Sigmoid colon (tissue), 7 donors: ENCODE results near the gene MTX2. TPM values are rescaled to one million over a fixed set of nuclear protein-coding genes. Genes with fewer than 3 reads are reported as not detected.

Experiments used
- DNase-seq: peaks from one replicate; pipeline ENCODE4 v3.0.0-alpha.2; 2019
- H3K27ac ChIP-seq, 4 donors: fragments of 200-600 bp; sonication (generic); one replicate each; pipeline ENCODE4 v1.5.1; 2016 to 2019; ENCODE audit warnings: mild to moderate bottlenecking in 1 of 4
- H3K27me3 ChIP-seq, 3 donors: fragments of 200-600 bp; sonication (generic); one replicate each; pipeline ENCODE4 v1.5.1; 2019; ENCODE audit warnings: mild to moderate bottlenecking in 1 of 3
- H3K36me3 ChIP-seq, 4 donors: fragments of 200-600 bp; sonication (generic); one replicate each; pipeline ENCODE4 v1.5.1; 2016 to 2019
- H3K4me1 ChIP-seq, 4 donors: fragments of 200-600 bp; sonication (generic); one replicate each; pipeline ENCODE4 v1.5.1; 2017 to 2019
- H3K4me3 ChIP-seq, 4 donors: fragments of 200-600 bp; sonication (generic); one replicate each; pipeline ENCODE4 v1.5.1; 2017 to 2019; ENCODE audit warnings: mild to moderate bottlenecking in 2 of 4, moderate library complexity in 1 of 4
- H3K9me3 ChIP-seq, 4 donors: fragments of 200-600 bp in 3 of 4; sonication (generic) in 3 of 4; one replicate each; pipeline versions ENCODE4 v1.5.1 to v1.6.1; 2013 to 2019
- CTCF ChIP-seq, 4 experiments: fragments of 450-650 bp in 3 of 4; fragments of 200-600 bp in 1 of 4; IDR thresholded peaks; one replicate each; pipeline ENCODE4 v1.5.1; 2016 to 2019; ENCODE audit warnings: antibody characterized with exemption in 4 of 4, mild to moderate bottlenecking in 3 of 4, moderate library complexity in 2 of 4
- EP300 ChIP-seq, 4 donors: sonication (generic); formaldehyde crosslinking; IDR thresholded peaks; one replicate each; pipeline ENCODE4 v1.6.1; 2017; ENCODE audit warnings: antibody characterized with exemption in 4 of 4
- POLR2A ChIP-seq, 2 donors: fragments of 450-650 bp; IDR thresholded peaks; one replicate each; pipeline ENCODE4 v1.6.1; 2016; ENCODE audit warnings: antibody characterized with exemption in 2 of 2, mild to moderate bottlenecking in 2 of 2, moderate library complexity in 2 of 2
- POLR2AphosphoS5 ChIP-seq, 4 donors: sonication (generic); formaldehyde crosslinking; IDR thresholded peaks; one replicate each; pipeline ENCODE4 v1.6.1; 2017; ENCODE audit warnings: antibody characterized with exemption in 4 of 4
- WGBS, 2 donors: extraction: QIAGEN DNeasy Blood & Tissue Kit; methylation state at CpG; one replicate each; pipeline ENCODE4 v1.1.7; 2013; 5-methylcytosine and 5-hydroxymethylcytosine counted together
- intact Hi-C: fragments of 100-400 bp; cut with DNase I; formaldehyde crosslinking; loops from one replicate; pipeline ENCODE4 v1.15.1; 2023
- polyA plus RNA-seq, 3 donors: library from polyadenylated mRNA; stranded (reverse); fragments of 200-250 nt; gene quantifications; one replicate each; pipeline ENCODE4 v1.2.3, GENCODE V29; 2013
- total RNA-seq, 4 donors: library from RNA; depleted of rRNA; stranded (reverse); fragments of >200 nt; gene quantifications; one replicate each; pipeline ENCODE4 v1.1.0, GENCODE V29; 2016
- donor health status: healthy with polysubstance abuse.
- donor health status: Bipolar disorder and iron deficiency.
- donor health status: healthy.

Gene MTX2
- total and polyA plus RNA-seq, 7 donors, result 34.5 to 66.8 (median 45.8) TPM

GRCh38 chr2:176247859-176248258 lies 21.4 kb upstream of the MTX2 start:
- peaks cover 0 to 4% (median 0%) of the 10 kb centered on the region in 4 donors for H3K9me3 ChIP-seq
- no peaks in the 10 kb centered on the region for H3K27me3 ChIP-seq
- no peak overlapping the region for H3K4me3 ChIP-seq
- TF ChIP-seq POLR2A (IDR thresholded peaks at IDR 0.05) (no peak), POLR2AphosphoS5 (IDR thresholded peaks at IDR 0.05) (no peak), EP300 (IDR thresholded peaks at IDR 0.05) (no peak), CTCF (IDR thresholded peaks at IDR 0.05) (no peak)
- no peaks in the 10 kb centered on the region for H3K36me3 ChIP-seq
- 74 to 88% methylated on average over 4 of the region's 4 CpGs for WGBS, 2 donors
- intact Hi-C loops, result no loop called here
- H3K4me1 ChIP-seq, result no peaks in the 10 kb centered on the region
- H3K27ac ChIP-seq, result no peak overlapping the region
- no peak for DNase-seq

GRCh38 chr2:176251928-176252327 lies 17.3 kb upstream of the MTX2 start:
- DNase-seq, result no peak
- intact Hi-C loops, result no loop called here
- Histone ChIP-seq H3K4me3 (no peak overlapping the region), H3K9me3 (peaks cover 0 to 4% (median 0%) of the 10 kb centered on the region in 4 donors), H3K4me1 (no peaks in the 10 kb centered on the region), H3K36me3 (no peaks in the 10 kb centered on the region), H3K27me3 (no peaks in the 10 kb centered on the region), H3K27ac (no peak overlapping the region)
- no peak for TF ChIP-seq CTCF (IDR thresholded peaks at IDR 0.05)
- TF ChIP-seq EP300 (IDR thresholded peaks at IDR 0.05), result no peak
- TF ChIP-seq POLR2AphosphoS5 (IDR thresholded peaks at IDR 0.05), result no peak
- no peak for TF ChIP-seq POLR2A (IDR thresholded peaks at IDR 0.05)
- WGBS, 2 donors, result 75 to 83% methylated on average over 1 of the region's 1 CpG

GRCh38 chr2:176260689-176261088 lies 8.6 kb upstream of the MTX2 start:
- Histone ChIP-seq H3K4me1 (no peaks in the 10 kb centered on the region), H3K27ac (no peak overlapping the region), H3K4me3 (no peak overlapping the region), H3K9me3 (no peaks in the 10 kb centered on the region), H3K36me3 (no peaks in the 10 kb centered on the region), H3K27me3 (no peaks in the 10 kb centered on the region)
- DNase-seq, result no peak
- 94% methylated on average over 1 of the region's 1 CpG for WGBS, 2 donors
- TF ChIP-seq POLR2AphosphoS5 (IDR thresholded peaks at IDR 0.05) (no peak), POLR2A (IDR thresholded peaks at IDR 0.05) (no peak), CTCF (IDR thresholded peaks at IDR 0.05) (no peak), EP300 (IDR thresholded peaks at IDR 0.05) (no peak)
- intact Hi-C loops, result no loop called here

- no peaks in the 10 kb centered on the region for H3K27me3 ChIP-seq
- intact Hi-C loops, result no loop called here
- no peaks in the 10 kb centered on the region for H3K36me3 ChIP-seq
- H3K4me1 ChIP-seq, result no peaks in the 10 kb centered on the region
- no peak overlapping the region for H3K27ac ChIP-seq
- no peak for TF ChIP-seq POLR2A (IDR thresholded peaks at IDR 0.05)
- no peak for TF ChIP-seq POLR2AphosphoS5 (IDR thresholded peaks at IDR 0.05)
- TF ChIP-seq EP300 (IDR thresholded peaks at IDR 0.05), result no peak
- no peak for TF ChIP-seq CTCF (IDR thresholded peaks at IDR 0.05)
- no peak for DNase-seq
- no peaks in the 10 kb centered on the region for H3K9me3 ChIP-seq
- H3K4me3 ChIP-seq, result no peak overlapping the region
These were observed 8.1 kb upstream of the MTX2 start for GRCh38 chr2:176261136-176261535.

- Histone ChIP-seq H3K9me3 (no peaks in the 10 kb centered on the region), H3K4me3 (peak overlapping the region; percentile 62 to 80 (median 69)), H3K4me1 (peaks cover 0 to 13% (median 9%) of the 10 kb centered on the region in 4 donors), H3K27ac (peak overlapping the region; percentile 80 to 90 (median 82)), H3K36me3 (no peaks in the 10 kb centered on the region), H3K27me3 (no peaks in the 10 kb centered on the region)
- whole genome bisulfite sequencing, 2 donors, result 12 to 20% methylated on average over 10 of the region's 10 CpGs
- intact Hi-C loops, result loop anchor here (5.0 kb wide), 2 partner anchors 283 to 368 kb away; no protein-coding TSS in a partner anchor
- TF ChIP-seq POLR2AphosphoS5 (IDR thresholded peaks at IDR 0.05) (no peak), EP300 (IDR thresholded peaks at IDR 0.05) (no peak), POLR2A (IDR thresholded peaks at IDR 0.05) (no peak), CTCF (IDR thresholded peaks at IDR 0.05) (no peak)
- DNase-seq, result no peak
These were observed 295 bp upstream of the MTX2 start for GRCh38 chr2:176268976-176269318.
